ENCODE data around the gene TRMT112. TPM values are rescaled to one million over a fixed set of nuclear protein-coding genes. Genes with fewer than 3 reads are reported as not detected.
A peak's percentile ranks its signal among the peaks of the same experiment; 100 is the strongest.
"Not testable (repeated sequence)": the region's sequence is repeated elsewhere in the genome, so short reads cannot be mapped to it uniquely, and the experiment has no call there.

The TRMT112 gene
- total RNA-seq, 1 donor from 2014 or later: 259 TPM

GRCh38 chr11:64314805-64315561 lies 2.4 kb downstream of the TRMT112 start:
- DNase-seq (ENCODE audit: extremely low read depth, low read depth, low spot score): no peak

DNA sequence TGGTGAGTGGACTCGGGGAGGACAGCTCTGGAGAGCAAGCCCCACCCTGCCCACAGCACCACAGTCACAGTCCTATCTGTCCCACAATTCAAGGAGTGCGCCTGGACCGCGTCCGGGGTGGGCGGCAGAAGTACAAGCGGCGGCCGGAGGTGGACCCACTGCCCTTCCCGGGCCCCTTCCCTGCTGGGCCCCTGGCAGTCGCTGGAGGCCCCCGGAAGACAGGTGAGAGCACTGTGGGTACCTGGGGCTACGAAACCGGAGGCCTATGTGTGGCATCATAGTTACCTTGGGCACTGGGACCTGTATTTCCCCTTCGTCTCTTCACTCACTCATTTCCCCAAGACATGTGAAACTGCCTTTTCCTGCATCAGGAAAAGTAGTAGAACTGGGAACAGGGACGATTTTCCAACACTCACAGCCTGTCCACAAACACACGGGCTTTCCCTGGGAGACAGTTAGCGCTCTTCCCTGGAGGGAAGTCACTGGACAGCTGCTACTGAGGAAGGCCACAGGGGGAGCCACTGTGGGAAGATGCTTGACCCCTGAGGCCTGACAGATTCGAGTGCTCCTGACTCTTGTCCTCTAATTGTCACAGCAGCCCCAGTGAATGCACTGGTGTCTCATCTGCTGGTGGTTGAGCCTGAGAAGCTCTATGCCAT lies 3.1 kb downstream of the TRMT112 start:
- no peak for DNase-seq (ENCODE audit: extremely low read depth, low read depth, low spot score)

DNA sequence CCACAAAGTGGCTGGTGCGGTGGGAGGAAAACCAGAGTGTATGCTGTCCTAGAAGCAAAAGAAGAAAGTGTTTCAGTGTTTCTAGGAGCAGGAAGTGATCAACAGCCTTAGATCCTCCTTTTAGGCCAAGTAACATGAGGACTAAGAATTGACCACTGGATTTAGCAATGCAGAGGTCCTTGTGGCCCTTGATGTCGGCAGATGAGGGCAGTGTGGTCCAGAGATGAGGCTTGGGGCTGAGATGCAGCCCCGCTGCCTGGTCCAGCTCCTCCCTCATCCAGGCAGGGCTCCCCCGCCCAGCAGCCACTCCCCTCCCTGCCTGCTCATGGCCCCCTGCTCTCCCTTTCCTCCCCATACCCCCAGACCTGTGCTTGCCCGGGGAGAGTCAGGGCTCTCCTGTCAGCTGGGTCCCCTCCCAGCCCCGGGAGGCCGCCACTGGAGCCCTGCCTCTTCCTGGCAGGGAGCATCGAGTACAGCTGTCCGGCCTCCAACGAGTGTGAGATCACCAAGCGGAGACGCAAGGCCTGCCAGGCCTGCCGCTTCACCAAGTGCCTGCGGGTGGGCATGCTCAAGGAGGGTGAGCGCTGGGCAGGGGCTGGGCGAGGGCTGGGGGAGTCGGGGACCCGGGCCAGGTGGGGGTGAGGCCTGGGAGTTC lies 3.7 kb downstream of the TRMT112 start:
- no peak for DNase-seq (ENCODE audit: extremely low read depth, low read depth, low spot score)

DNA sequence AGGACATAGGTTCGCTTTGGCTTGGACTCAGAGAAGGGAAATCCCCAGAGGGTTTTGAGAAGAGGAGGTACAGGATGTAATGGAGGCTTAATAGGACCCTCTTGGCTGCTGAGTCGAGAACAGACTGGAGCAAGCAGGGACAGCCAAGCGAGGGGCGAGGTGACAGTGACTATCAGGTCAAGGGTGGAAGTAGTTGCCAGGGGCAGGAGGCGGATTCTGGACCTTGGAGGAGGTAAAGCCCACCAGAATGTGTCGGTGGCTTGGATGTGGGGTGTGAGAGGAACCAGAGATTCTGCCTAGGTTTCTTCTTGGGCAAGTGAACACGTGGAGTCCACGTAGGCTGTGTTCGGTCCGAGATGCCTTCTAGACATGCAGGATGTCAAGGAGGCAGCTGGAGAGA lies 4.4 kb downstream of the TRMT112 start:
- DNase-seq (ENCODE audit: extremely low read depth, low read depth, low spot score): no peak

GRCh38 chr11:64307795-64308194 lies 9.6 kb downstream of the TRMT112 start:
- not testable (repeated sequence) for DNase-seq (ENCODE audit: extremely low read depth, low read depth, low spot score)

- DNase-seq (ENCODE audit: extremely low read depth, low read depth, low spot score): no peak
Measured at GRCh38 chr11:64306876-64307622, 10.3 kb downstream of the TRMT112 start.

DNA sequence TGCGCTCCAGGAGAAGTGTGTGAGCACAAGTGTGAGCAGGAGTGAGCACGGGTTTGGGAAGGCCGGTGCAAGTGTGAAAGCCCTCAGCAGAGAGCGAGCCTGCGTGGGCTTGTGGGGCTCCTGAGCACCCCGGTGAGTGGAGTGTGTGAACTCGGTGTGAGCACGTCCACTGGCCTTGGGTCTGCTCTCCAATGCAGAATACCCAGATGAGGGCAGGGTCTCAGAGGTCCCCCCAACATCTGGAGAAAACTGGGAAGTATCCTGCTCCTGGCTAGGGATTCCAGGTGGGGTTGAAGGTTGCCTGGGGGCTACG lies 10.8 kb downstream of the TRMT112 start:
- no peak for DNase-seq (ENCODE audit: extremely low read depth, low read depth, low spot score)

- no peak for DNase-seq (ENCODE audit: extremely low read depth, low read depth, low spot score)
Measured at GRCh38 chr11:64305691-64306562, 11.4 kb downstream of the TRMT112 start.

GRCh38 chr11:64305075-64305690 lies 12.2 kb downstream of the TRMT112 start, which contains the start of gene ESRRA:
TSS of gene ESRRA (plus strand) at chr11:64305524. CDS start at chr11:64307180, 1,656 bp downstream.
- no peak for DNase-seq (ENCODE audit: extremely low read depth, low read depth, low spot score)

DNA sequence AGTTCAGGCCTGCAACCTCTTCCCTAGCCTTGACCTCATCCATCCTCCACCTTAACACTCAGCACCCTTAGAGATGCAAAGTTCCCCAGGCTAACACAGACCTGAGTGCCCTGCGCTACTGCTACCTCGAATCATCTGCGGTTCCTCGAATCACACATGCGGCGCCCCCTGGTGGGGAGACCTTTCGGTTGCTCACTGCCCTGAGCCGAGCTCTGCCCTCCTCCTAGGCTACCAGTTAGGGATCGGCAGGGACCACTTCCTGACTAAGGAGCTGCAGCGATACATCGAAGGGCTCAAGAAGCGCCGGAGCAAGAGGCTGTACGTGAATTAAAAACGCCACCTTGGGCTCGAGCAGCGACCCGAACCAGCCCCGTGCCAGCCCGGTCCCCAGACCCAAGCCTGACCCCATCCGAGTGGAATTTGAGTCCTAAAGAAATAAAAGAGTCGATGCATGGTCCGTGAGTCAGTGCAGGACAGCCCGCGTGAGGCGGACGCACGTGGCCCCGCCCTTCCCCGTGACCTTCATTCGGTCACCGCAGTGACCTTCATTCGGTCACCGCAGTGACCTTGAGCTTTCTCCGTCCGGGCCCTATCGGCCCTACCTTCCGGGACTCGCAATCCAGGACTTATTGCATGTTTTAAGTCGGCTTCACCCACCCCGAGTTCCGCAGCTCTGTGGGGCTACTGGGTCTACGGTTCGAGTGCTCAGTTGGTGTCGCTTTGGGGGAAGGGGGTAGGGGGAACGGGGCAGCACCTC lies 12.9 kb downstream of the TRMT112 start:
- peak; percentile 68 for DNase-seq (ENCODE audit: extremely low read depth, low read depth, low spot score)

- no peak for DNase-seq (ENCODE audit: extremely low read depth, low read depth, low spot score)
Measured at GRCh38 chr11:64304032-64304315, 13.4 kb downstream of the TRMT112 start.

GRCh38 chr11:64303109-64304031 lies 14.0 kb downstream of the TRMT112 start:
- DNase-seq (ENCODE audit: extremely low read depth, low read depth, low spot score): no peak

- DNase-seq (ENCODE audit: extremely low read depth, low read depth, low spot score): no peak
Measured at GRCh38 chr11:64299847-64300648, 17.3 kb downstream of the TRMT112 start, which contains the start of gene CATSPERZ. TSS of gene CATSPERZ (plus strand) at chr11:64300358. CDS start at chr11:64300411, 53 bp downstream.

DNA sequence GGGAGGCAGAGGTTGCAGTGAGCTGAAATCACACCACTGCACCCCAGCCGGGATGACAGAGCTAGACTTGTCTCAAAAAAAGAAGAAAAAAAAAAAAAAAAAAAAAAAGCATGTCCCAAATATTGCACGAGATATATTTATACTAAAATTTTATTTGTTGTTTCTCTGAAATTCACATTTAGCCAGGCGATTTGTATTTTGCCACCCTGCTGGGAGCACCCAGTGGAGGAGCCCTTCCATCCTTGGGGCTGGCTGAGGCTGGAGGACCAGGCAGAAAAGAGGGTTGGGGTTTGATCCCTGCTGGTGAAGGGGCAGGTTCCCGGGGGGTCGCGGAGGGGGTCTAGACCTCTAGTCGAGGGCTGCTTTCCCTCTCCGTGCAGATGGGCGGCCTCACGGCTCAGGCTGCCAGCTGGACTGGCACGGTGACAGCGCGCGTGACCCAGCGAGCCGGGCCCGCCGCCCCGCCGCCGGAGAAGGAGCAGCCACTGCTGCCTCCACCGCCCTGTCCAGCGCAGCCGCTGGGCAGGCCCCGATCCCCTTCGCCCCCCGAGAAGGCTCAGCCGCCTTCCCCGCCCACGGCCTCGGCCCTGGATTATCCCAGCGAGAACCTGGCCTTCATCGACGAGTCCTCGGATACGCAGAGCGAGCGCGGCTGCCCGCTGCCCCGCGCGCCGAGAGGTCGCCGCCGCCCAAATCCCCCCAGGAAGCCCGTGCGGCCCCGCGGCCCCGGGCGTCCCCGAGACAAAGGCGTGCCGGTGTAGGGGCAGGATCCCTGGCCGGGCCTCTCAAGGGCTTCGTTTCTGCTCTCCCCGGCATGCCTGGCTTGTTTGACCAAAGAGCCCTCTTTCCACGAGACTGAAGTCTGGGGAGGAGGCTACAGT lies 18.2 kb downstream of the TRMT112 start:
- DNase-seq (ENCODE audit: extremely low read depth, low read depth, low spot score): no peak

DNA sequence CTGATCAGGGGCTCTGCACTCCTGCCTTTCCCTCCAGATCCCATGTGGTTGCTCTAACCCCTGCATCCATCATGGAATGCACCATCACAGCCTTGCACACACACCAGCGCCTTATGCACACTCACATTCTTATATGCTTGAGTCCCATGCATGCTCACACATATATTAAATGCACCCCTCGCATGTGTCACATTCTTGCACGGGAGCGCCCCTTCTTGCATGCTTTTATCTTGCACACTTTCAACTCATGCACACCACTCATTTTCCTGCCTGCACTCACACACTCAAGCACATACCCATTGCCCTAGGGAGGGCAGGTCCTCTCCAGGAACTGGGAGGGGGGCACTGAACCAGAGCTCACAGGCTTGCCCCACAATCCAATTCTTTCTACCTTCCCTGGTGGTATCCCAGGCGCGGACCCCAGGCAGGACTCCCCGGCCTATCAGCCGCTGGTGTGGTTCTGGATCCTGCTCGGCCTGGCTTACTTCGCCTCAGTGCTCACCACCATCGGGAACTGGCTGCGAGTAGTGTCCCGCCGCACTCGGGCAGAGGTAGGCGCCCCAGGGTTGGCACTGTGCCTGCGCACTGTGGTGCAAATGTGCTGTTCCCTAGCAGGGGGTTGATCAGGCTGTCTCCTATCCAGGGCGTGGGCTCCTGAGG lies 19.5 kb downstream of the TRMT112 start:
- DNase-seq (ENCODE audit: extremely low read depth, low read depth, low spot score): no peak
